ENCODE results near the gene WDR74.
A peak's percentile ranks its signal among the peaks of the same experiment; 100 is the strongest.
"Not testable (repeated sequence)": the region's sequence is repeated elsewhere in the genome, so short reads cannot be mapped to it uniquely, and the experiment has no call there.

Gene WDR74

DNA sequence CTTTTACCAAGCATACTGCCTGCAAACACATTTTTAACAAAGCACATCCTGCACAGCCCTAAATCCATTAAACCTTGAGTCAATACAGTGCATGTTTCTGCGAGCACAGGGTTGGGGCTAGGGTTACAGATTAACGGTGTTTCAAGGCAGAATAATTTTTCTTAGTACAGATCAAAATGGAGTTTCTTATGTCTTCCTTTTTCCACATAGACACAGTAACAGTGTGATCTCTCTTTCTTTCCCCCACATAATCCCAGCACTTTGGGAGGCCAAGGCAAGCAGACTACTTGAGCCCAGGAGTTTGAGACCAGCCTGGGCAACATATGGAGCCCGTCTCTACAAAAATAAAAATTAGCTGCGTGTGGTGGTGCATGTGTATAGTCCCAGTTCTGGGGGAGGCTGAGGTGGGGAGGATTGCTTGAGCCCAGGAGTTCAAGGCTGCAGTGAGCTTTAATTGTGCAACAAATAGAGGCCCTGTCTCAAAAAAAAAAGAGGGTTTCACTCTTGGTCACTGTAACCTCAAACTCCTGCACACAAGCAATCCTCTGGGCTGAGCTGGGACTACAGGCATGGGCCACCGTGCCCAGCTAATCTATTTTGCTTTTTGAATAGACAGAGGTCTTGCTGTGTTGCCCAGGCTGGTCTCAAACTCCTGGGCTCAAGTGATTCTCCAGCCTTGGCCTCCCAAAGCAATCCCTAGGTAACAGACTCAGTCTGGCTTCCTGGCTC is 21.6 kb upstream of the WDR74 start:
- Histone ChIP-seq H3K9ac (no peak overlapping the region), H3K79me2 (ENCODE audit: insufficient read depth, low read depth) (peaks cover 90% of the 10 kb centered on the region), H2AFZ (ENCODE audit: low read depth) (no peak overlapping the region), H3K4me2 (peak overlapping the region; percentile 14; the same call in 1 of the 2 replicates), H3K27me3 (ENCODE audit: insufficient read depth, low read depth) (no peaks in the 10 kb centered on the region), H4K20me1 (ENCODE audit: insufficient read depth) (0 out of 2 replicates have a peak, but pooled peaks cover 3% of the 10 kb centered on the region), H3K36me3 (ENCODE audit: insufficient read depth) (no peaks in the 10 kb centered on the region), H3K4me1 (ENCODE audit: low read depth, poor library complexity, severe bottlenecking) (peaks cover 67% of the 10 kb centered on the region), H3K4me3 (IDR thresholded peaks at IDR 0.05; ENCODE audit: insufficient read depth, low read depth, low read length) (no peak overlapping the region), H3K27ac (peak overlapping the region; percentile 29)
- TF ChIP-seq, protein P1, sequence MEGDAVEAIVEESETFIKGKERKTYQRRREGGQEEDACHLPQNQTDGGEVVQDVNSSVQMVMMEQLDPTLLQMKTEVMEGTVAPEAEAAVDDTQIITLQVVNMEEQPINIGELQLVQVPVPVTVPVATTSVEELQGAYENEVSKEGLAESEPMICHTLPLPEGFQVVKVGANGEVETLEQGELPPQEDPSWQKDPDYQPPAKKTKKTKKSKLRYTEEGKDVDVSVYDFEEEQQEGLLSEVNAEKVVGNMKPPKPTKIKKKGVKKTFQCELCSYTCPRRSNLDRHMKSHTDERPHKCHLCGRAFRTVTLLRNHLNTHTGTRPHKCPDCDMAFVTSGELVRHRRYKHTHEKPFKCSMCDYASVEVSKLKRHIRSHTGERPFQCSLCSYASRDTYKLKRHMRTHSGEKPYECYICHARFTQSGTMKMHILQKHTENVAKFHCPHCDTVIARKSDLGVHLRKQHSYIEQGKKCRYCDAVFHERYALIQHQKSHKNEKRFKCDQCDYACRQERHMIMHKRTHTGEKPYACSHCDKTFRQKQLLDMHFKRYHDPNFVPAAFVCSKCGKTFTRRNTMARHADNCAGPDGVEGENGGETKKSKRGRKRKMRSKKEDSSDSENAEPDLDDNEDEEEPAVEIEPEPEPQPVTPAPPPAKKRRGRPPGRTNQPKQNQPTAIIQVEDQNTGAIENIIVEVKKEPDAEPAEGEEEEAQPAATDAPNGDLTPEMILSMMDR (conservative IDR thresholded peaks at IDR 0.05; ENCODE audit: low read depth, low read length): no peak

DNA sequence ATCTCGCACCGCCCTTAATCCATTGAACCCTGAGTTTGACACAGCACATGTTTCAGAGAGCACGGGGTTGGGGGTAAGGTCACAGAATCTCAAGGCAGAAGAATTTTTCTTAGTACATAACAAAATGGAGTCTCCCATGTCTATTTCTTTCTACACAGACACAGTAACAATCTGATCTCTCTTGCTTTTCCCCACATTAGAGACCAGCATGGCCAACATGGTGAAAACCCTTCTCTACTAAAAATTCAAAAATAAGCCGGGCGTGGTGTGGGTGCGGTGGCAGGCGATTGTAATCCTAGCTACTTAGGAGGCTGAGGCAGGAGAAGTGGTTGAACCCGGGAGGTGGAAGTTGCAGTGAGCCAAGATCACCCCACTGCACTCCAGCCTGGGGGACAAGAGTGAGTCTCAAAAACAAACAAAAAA is 19.9 kb upstream of the WDR74 start:
- H3K36me3 ChIP-seq (ENCODE audit: insufficient read depth): peaks cover 11% of the 10 kb centered on the region; the same call in 1 of the 2 replicates
- not testable (repeated sequence) for H3K27ac ChIP-seq

DNA sequence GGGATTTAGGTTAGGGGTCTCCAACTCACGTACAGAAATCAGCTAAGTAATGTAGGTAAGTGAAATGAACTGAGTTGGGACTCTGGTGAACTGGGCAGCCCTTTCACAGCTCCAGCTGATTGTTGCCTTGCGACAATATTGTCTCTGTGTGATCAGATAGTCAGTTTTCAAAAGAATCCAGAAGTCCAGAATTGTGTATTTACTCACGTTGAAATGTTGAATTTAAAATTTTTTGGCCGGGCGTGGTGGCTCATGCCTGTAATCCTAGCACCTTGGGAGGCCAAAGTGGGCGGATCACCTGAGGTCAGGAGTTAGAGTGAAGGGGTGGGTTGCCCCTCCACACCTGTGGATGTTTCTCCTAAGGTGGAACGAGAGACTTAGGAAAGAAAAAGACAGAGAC is 18.8 kb upstream of the WDR74 start:
- Histone ChIP-seq H3K9ac (no peak overlapping the region; the same call in 1 of the 2 replicates), H3K4me2 (peak overlapping the region; percentile 93), H3K4me1 (ENCODE audit: low read depth, poor library complexity, severe bottlenecking) (peaks cover 65% of the 10 kb centered on the region), H3K4me3 (IDR thresholded peaks at IDR 0.05; ENCODE audit: insufficient read depth, low read depth, low read length) (no peak overlapping the region), H3K36me3 (ENCODE audit: insufficient read depth) (peaks cover 22% of the 10 kb centered on the region), H4K20me1 (ENCODE audit: insufficient read depth) (peaks cover 20% of the 10 kb centered on the region), H2AFZ (ENCODE audit: low read depth) (no peak overlapping the region), H3K79me2 (ENCODE audit: insufficient read depth, low read depth) (peaks cover 88% of the 10 kb centered on the region), H3K27me3 (ENCODE audit: insufficient read depth, low read depth) (no peaks in the 10 kb centered on the region), H3K27ac (peak overlapping the region; percentile 96; the same call in 1 of the 2 replicates)
- TF ChIP-seq, protein P1 (conservative IDR thresholded peaks at IDR 0.05; ENCODE audit: low read depth, low read length): no peak

More for the DNA sequence above, 19.9 kb upstream of the WDR74 start:
- peaks cover 57% of the 10 kb centered on the region for H3K4me1 ChIP-seq (ENCODE audit: low read depth, poor library complexity, severe bottlenecking)
- H3K27me3 ChIP-seq (ENCODE audit: insufficient read depth, low read depth); H3K4me3 ChIP-seq (IDR thresholded peaks at IDR 0.05; ENCODE audit: insufficient read depth, low read depth, low read length); H3K9ac ChIP-seq; H2AFZ ChIP-seq (ENCODE audit: low read depth): not testable (repeated sequence)
- H4K20me1 ChIP-seq (ENCODE audit: insufficient read depth): peaks cover 12% of the 10 kb centered on the region
- peaks cover 88% of the 10 kb centered on the region for H3K79me2 ChIP-seq (ENCODE audit: insufficient read depth, low read depth)
- peak overlapping the region; percentile 8; the same call in 1 of the 2 replicates for H3K4me2 ChIP-seq

DNA sequence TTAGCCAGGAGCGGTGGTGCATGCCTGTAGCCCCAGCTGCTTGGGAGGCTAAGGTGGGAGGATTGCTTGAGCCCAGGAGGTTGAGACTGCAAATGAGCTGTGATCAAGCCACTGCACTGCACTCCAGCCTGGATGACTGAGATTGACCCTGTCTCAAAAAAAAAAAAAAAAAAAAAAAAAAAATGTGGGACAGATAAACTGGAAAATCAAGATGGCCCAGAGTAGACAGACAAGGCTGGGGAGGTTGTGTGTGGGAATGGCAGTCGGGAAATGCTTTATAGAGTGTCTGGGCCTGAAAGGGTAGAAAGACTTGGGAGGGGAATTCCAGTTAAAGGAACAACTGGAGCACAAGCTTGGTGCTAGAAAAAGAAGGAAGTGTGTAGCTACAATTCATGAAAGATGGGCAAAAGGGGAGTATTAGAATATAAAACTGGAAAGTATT is 18.2 kb upstream of the WDR74 start:
- TF ChIP-seq, protein P1 (conservative IDR thresholded peaks at IDR 0.05; ENCODE audit: low read depth, low read length): no peak
- H3K79me2 ChIP-seq (ENCODE audit: insufficient read depth, low read depth): peaks cover 88% of the 10 kb centered on the region
- peaks cover 28% of the 10 kb centered on the region for H3K36me3 ChIP-seq (ENCODE audit: insufficient read depth)
- peak overlapping the region; percentile 96; the same call in 1 of the 2 replicates for H3K27ac ChIP-seq
- no peaks in the 10 kb centered on the region for H3K27me3 ChIP-seq (ENCODE audit: insufficient read depth, low read depth)
- no peak overlapping the region; the same call in 1 of the 2 replicates for H2AFZ ChIP-seq (ENCODE audit: low read depth)
- peaks cover 65% of the 10 kb centered on the region for H3K4me1 ChIP-seq (ENCODE audit: low read depth, poor library complexity, severe bottlenecking)
- peak overlapping the region; percentile 99 for H3K9ac ChIP-seq
- H3K4me3 ChIP-seq (IDR thresholded peaks at IDR 0.05; ENCODE audit: insufficient read depth, low read depth, low read length): no peak overlapping the region
- peak overlapping the region; percentile 93 for H3K4me2 ChIP-seq
- H4K20me1 ChIP-seq (ENCODE audit: insufficient read depth): peaks cover 24% of the 10 kb centered on the region

Measured in KMS-11 (cell line).